Left kidney (tissue), 2 donors: Measurements from ENCODE around the gene MFAP4. TPM values are rescaled to one million over a fixed set of nuclear protein-coding genes. Genes with fewer than 3 reads are reported as not detected.
"Not testable (repeated sequence)": the region's sequence is repeated elsewhere in the genome, so short reads cannot be mapped to it uniquely, and the experiment has no call there.

Experiments used
- DNase-seq: peaks from one replicate; pipeline ENCODE4 v3.0.0-alpha.2; 2013
- polyA plus RNA-seq: library from polyadenylated mRNA; unstranded; fragments of 120-200 nt; gene quantifications from one replicate; pipeline ENCODE4 v1.2.1, GENCODE V29; 2013; ENCODE audit not compliant: insufficient read length

Gene MFAP4
- polyA plus RNA-seq, 1 donor, result 178 TPM

DNA sequence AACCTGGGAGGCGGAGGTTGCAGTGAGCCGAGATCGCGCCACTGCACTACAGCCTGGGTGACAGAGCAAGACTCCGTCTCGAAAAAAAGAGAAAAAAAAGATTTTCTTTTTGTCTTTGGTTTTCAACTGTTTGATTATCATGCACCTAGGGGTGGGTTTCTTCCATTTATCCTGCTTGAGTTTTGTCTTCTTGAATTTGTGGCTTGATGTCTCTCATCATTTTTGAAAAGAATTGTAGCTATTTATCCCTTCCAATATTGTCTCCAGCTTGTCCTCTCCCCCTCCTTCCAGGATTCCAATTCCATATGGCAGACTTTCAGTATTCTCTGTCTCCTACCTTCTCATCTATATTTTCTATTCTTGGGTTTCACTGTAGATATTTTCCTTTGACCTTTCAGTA is 32.2 kb downstream of the MFAP4 start:
- DNase-seq, result no peak

DNA sequence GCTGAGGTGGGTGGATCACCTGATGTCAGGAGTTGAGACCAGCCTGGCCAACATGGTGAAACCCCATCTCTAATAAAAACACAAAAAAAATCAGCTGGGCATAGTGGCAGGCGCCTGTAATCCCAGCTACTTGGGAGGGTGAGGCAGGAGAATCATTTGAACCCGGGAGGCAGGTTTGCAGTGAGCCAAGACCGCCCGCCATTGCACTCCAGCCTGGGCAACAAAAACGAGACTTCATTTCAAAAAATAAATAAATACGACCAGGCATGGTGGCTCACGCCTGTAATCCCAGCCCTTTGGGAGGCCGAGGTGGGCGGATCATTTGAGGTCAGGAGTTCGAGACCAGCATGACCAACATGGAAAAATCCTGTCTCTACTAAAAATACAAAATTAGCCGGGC is 33.6 kb downstream of the MFAP4 start:
- not testable (repeated sequence) for DNase-seq

DNA sequence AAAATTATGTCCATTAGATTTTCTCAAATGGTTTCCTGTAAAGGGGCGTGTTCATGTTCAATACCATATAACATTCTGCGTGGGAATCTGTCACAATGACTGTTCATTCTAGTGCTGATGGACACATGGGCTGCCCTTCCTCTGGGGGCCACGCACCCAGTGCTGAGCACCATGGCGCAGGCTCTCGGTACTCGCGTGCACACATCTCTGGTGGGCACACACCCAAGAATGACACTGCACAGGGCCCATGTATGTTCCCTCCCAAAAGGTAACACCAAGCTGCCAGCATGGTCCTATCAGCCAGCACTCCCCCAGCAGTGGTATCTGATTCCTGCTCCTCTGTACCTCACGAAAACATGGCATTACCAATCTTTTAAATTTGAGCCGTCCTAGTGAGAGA is 38.2 kb downstream of the MFAP4 start:
- DNase-seq, result no peak

DNA sequence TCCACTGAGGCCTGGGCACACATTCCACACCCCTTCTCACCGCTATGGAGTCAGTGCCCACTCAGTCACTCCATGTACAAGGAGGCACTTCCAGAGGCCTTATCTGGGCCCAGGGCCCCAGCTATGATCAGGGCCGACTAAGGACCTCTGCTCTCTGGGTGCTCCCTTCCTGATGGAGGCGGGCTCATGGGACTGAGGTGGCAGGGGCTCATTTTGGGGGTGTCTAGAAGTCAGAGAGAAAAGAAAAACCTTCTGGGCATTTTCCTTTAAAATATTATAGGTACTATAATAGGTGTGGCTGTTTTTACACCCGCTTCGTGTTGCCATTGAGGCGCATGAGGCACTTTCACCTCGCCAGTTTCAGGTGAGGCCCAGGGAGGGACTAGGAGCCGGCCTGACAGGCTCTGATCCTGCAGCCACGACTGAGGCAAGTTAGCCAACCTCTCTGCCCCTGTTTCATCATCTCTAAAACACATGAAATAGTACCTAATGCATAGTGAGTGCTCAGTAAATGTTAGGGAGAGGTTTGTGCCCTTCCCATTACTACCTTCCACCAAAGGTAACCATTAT is 38.8 kb downstream of the MFAP4 start:
- DNase-seq, result no peak

DNA sequence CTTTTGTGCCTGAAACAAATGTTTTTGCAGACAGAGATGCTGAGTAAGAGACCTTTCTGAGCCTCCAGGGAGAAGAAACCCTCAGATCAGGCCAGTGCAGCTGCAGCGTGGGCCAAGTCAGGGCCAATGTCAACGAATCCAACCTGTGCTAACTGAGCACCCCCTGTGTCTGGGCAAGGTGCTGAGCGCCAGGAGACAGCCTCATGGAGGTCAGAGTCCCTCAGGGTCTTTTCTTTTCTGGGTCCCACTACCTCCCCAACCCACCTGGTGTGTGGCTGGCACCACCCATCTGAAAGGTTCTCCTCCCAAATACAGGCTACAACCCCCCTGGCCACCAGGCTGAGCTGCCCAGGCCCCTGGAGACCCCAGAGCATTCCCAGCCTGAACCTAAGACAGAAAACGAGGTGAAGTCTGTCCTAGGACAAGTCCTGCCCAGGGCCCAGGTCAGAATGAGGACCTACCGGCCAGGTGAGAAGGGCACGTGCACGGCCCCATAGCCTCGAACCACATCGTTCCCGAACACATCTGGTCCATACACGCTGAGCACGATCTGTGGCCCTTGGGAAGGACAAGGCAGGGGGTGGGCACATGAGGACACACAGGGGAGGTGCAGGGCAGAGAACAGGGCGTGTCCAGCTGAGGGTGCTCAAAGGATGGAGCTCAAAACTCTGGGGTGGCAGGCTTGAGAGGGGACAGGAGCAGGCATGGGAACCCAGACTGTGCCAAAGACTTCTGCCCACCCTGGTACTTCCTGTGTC is 39.5 kb downstream of the MFAP4 start:
- DNase-seq, result no peak

DNA sequence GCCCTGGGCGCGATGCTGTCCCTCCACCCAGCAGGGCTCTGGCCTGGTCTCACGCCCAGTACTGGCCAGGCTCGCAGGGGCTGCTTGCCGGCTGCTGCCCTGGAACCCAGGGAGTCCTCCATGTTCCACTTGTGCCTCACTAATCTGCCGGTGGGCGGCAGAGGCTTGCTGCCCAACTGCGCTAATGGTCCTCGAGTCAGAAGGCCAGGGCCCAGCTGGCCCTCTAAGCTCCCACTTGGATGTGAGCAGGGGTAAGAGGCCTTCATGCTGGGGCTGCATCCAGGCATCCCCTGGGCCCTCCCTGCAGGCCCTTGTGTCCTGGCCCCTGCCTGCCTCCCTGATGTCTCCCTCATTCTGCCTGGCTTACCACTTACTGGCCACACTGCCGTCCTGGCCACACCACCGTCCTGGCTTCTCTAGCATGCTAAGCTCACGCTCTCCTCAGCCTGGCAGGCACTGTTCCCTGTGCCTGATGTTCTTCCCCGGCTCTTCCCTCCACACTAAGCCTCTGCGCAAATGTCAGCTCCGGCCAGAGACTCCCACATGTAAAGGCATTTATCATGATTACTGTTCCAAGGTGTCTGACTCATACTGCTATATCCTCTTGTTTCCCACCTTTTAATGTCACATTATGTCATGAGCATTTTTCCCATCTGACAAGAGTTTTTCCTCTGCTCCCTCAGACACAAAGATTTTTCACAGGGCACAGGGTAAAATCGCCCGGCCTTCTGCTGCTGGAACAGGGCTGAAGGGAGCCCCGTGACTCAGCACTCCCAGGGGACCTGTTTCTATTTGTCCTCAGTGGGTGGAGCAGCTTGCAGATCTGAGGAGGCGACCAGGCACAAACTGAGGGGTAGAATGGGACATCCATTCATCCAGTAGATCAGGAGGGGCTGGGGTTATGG is 40.4 kb downstream of the MFAP4 start:
- DNase-seq, result no peak

DNA sequence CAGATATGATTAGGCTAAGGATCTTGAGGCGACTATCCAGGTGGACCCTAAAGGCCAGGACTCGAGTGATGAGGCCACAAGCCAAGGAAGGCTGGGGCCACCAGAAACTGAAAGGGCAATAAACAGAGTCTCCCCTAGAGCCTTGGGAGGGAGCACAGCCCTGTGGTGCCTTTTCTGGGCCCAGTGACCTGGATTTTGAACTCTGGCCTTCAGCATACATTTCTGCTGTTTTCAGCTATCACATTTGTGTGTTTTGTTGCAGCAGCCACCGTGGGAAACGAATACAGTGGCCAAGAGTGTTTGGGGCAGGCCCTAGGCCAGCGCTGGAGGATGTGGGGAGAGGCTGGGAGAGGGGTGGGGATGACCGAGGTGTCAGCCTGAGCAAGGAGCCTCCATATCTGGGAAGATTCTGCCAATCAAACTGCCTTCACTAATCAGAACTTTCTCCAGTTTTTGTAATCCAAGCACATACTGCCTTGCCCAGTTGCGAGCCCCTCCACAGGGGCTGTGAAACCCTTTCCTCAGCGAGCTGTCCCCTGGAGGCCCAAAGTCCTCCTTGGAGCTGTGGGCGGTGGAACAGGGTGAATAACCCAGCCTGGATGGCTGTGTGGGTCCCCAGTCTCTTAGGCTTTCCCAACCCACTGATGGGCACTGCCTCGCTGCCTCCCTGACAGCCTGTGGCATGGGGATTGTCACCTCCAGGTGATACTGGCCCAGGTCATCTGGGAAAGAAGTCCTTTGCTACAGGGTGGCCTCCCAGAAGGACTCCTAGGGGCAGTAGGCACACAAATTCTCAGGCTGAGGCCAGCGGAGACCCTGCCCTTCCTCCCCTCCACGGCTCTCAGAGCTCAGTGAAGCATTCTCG is 41.3 kb downstream of the MFAP4 start:
- DNase-seq, result no peak

DNA sequence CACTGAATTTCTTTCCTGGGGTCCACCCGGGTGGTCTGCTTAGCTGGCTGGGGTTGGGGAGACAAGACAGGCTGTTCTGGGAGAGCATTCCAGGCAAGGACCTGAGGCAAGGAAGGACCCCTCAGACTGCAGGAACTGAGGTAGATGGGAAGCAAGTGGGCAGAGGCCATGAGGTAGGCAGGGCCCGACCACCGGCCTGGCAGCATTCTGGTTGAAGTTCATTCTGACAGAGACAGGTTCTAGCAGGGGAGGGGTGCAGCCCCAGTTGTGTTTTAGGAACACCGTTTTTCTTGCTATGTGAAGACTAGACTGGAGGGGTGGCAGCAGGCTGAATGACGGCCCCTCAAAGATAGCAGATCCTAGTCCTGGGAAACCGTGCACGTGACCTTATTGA is 41.9 kb downstream of the MFAP4 start:
- DNase-seq, result no peak

DNA sequence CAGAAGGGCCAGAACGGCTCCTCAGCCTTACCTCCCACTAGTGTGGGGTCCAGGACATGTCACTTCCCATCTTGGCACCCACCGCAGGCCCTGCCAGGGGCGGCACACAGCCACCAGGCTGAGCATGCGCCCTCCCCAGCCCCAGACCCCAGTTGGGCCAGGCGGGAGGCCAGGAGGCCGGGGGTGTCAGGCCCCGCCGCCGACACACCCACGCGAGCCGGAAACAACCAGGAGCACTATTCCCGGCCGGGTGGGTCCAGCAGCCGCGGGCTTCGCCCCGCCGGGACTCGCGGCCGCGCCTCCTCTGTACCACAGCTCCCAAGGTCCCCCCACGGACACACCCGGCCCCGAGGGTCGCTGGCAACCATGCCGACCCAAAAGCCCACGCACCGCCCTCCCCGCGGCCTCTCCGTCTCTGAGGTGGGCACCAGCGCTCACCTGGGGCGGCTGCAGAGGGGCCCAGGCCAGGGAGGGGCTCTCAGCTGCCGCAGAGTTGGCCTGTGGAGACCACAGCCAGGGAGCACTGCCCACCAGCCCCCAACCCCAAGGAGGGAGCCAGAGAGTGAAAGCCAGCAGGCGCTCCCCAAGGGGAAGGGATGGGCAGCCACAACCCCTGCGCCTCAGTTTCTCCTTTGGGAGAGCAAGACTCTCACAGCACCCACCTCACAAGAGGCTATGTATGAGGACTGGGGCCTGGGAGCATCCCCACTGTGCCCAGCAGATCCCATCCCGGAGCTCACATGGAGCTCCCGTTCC is 42.5 kb downstream of the MFAP4 start:
- DNase-seq, result no peak

DNA sequence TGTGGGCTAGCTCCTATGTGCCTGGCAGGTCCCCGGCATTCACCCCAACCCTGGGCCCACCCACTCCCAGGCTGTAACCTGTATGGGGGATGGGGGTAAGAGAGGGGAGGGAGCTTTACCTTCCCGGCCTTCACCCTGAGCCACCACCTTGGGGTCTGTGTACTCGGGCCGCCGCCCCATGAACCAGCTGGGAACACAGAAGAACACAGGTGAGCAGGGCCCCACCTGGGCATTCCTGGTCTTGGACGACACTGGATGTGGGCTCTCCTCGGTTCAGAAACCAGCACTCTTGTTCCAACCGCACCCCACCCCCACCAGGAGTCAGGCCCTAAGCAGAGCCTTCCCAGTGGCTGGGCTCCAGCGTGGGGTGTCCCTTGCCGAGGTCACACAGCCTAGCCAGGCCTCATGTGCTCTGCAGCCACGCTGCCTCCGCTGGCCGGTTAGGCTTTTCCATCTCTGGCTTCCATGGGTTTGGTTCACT is 43.3 kb downstream of the MFAP4 start:
- no peak for DNase-seq

DNA sequence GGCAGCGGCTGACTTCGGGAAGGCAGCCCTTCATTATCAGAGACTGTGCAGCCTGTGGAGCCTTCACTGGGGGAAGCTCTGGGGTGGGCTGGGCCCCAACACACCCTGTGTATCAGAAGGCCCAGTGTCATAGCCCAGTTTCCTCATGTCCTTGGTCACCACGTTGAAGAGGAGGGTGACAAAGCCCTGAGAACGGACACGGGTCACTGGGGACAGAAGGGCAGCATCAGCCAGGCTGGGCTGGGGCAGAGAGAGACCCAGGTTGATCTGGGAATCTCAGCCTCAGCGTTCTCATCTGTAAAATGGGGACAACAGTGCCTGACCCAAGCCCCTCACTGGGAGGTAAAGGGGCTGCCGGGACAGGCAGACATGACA is 43.7 kb downstream of the MFAP4 start:
- DNase-seq, result no peak

DNA sequence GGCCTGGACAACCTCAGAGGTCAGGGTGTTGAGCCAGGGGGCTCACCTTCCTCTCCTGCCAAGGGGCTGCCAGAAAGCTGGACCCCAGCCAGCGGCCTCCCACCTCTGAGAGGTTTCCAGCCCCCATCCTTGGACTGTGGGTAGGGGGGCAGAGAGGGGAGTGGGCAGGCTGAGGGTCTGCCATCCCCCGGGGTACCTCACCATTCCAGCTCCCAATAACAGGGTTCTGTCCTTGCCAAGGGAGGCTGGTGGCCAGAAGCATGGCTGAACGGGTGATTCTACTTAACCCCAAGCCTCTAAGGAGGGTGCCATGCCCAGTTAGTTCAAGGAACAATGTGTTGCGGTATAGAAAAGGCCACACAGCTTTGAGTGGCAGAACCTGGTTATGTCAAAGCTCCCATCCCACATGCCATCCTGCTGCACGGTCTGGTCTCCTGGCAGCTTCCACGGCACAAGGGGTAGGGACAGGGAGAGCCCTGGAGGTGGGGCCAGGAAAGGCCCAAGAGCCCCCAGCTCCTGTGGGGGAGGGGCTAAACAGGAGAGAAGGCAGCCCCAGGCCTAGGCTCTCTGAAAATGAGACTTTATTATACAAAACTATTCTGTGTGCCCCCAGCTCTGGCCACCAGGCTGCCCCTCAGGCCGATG is 44.3 kb downstream of the MFAP4 start:
- DNase-seq, result no peak

DNA sequence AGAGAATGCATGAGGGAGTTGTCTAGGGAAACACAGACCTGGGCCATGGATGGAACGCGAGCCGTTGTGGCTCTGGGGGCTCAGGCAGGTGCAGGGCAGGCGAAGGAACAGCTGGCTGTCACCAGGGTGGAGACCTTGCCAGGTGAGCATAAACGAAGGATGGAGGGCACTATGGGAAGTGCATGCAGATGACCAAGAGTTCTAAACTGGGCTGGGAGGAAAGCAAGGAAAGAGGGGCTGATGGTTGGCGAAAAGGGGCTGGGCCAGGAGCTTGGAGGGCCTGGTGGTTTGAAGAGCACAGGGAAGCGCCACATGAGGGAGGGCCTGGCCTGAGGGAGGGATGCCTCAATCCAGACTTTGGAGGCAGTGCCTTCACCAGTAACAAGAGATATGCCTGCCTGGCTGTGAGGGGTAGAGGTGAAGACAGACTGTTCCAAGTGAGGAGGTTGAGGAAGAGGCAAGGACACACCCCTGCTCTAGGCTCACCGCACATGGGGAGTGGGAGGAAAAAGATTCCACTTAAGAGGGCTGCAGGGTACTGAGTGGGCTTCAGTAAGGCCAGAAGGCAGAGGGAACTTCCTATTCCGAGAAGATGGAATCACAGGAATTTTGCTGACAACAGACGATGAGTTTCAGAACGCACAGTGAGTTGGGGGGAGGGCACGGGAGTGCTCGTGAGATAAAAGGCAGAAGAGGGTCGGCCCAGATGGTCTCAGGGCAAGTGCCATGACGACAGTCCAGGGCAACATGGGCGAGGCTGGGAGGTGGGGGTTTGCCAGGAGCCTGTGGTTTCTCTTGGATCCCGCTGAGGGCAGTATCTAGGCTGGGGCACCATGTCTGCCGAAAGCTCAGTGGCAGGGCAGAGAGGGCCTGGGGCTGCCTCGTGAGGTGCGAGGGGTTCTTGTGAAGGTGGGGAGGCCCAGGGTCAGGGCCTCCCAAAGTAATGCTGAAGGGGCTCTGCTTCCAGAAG is 45.1 kb downstream of the MFAP4 start:
- DNase-seq, result no peak

DNA sequence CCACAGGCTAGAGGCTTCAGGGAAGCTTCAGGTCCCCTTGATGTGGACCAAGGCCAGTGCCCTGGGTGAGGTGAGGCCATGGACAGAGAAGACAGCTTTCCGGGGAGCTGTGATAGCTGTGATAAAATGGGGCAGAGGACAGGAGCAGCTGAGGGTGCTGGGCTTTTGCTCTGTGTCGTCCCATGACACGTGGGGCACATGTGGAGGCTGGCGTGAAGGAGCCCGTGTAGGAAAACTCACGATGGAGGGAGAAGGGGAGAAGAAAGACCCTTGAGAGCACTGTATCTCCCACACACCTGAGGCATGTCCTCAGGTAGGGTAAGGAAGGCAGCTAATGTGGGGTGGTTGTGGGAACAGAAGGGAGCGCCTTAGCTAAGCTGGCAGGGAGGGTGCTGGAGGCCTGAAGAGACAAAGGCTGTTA is 45.8 kb downstream of the MFAP4 start:
- no peak for DNase-seq

DNA sequence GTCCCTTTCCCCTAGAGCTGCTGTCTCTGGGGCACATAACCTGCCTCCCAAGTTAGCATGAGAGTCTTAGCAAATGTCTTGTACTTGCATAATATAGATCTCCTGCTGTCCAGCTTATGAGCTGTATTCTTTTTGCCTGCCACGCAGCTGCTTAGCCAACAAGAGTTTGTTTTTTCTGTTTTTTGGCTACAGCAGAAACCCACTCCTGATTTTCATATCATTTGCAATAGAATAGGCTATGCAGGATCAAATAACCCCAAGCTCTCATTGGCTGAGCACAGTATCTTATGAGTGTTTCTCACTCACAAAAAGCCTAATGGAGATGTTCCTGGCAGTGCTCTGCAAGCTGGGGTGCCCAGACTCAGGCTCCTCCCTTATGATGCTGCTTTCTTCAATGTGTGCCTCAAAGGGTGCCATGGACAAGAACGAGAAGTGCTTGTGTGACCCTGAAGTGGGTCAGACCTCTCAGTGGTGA is 47.6 kb downstream of the MFAP4 start:
- DNase-seq, result no peak

DNA sequence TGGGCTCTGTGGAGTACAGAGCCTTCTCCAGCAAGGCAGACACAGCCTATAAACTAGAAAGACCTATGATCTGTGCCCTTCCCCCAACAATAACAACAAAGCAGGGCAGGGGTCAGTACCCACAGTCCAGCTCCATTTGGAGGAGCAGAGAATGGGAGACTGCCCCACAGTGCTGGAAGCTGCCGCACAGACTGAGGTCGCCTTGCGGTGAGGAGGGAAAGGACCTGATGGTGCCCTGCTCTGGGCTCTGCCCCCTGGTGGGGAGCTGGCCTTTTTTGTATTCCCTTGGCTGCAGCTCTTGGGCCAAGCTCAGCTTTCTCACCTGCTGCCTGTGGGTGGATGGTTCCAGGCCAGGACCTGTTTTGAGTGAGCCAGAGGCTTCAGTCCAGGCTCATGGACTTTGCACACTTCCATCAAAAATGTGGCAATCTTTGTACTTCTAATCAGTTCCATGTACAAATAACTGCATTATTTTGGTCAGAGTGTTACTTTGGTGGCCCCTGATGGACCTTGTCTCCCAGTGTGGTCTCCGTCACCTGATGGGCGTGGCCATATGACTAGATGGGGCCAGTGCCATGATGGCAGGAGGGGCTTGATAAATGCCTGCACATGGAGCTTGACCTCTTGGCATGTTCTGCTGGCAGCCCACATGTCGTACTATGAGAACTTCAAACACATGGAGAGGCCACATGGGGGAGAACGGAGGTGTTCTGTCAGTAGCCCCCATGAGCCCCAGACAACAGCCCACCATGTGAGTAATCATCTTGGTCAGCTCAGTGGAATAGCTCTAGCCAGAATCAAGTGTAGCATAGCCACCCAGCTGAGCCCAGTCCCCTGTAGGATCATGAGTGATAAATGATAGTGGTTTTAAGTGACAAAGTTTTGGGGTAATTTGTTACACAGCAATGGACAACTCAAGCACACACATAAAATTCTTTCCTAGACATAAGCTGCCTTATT is 48.7 kb downstream of the MFAP4 start:
- no peak for DNase-seq

DNA sequence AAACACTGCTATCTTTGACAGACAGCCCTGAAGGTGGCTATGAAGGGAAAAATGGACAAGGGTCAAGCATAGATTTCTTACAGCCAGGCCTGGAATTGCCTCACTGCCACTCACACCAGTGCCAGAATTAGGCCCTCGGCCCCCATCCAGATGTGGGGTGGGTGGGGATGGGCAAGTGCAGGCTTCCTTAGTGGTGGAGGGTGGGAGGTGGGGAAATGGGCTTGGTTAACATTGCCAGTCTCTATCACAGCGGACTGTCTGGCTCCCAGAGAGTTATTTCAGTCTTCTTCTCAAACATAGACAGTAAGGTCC is 49.3 kb downstream of the MFAP4 start:
- DNase-seq, result no peak
